ENCODE data around the gene ADSS1.

DNA sequence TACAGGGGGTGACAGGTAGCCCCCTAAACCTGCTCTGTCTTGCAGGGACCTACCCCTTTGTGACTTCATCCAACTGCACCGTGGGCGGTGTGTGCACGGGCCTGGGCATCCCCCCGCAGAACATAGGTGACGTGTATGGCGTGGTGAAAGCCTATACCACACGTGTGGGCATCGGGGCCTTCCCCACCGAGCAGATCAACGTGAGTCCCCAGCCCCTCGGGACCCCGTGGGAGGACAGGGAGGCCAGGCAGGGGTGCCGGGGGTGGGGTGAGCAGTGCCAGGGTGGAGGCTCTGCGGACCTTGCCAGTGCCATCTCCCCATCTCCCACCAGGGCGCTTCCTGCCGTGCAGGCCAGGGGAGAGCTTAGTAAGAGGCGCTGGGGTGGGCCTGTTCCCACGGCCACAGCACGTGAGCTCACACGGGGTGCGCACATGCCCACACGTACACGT lies 17.8 kb downstream of the ADSS1 start:
- TF ChIP-seq, protein P1, sequence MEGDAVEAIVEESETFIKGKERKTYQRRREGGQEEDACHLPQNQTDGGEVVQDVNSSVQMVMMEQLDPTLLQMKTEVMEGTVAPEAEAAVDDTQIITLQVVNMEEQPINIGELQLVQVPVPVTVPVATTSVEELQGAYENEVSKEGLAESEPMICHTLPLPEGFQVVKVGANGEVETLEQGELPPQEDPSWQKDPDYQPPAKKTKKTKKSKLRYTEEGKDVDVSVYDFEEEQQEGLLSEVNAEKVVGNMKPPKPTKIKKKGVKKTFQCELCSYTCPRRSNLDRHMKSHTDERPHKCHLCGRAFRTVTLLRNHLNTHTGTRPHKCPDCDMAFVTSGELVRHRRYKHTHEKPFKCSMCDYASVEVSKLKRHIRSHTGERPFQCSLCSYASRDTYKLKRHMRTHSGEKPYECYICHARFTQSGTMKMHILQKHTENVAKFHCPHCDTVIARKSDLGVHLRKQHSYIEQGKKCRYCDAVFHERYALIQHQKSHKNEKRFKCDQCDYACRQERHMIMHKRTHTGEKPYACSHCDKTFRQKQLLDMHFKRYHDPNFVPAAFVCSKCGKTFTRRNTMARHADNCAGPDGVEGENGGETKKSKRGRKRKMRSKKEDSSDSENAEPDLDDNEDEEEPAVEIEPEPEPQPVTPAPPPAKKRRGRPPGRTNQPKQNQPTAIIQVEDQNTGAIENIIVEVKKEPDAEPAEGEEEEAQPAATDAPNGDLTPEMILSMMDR (IDR thresholded peaks at IDR 0.05 in 8 of 11, conservative IDR thresholded peaks at IDR 0.05 in 3 of 11), result no peak
- TF ChIP-seq POLR2A (IDR thresholded peaks at IDR 0.05) (no peak), POLR2AphosphoS5 (IDR thresholded peaks at IDR 0.05) (no peak)
